ENCODE measurements around the gene SNX10.

SNX10 gene

GRCh38 chr7:26369593-26369992 is 77.9 kb downstream of the SNX10 start:
- DNase-seq (ENCODE audit: low read depth in 2 of 2) = peak; percentile 20 to 23

GRCh38 chr7:26370011-26370410 is 78.3 kb downstream of the SNX10 start:
- no peak for DNase-seq (ENCODE audit: low read depth in 2 of 2)

GRCh38 chr7:26372249-26372648 is 80.6 kb downstream of the SNX10 start:
- no peak for DNase-seq (ENCODE audit: low read depth in 2 of 2)

- DNase-seq (ENCODE audit: low read depth in 2 of 2) = no peak
These were observed 81.0 kb downstream of the SNX10 start for GRCh38 chr7:26372704-26373103.

- no peak for DNase-seq (ENCODE audit: low read depth in 2 of 2)
These were observed 83.1 kb downstream of the SNX10 start for GRCh38 chr7:26374647-26375373.

- no peak for DNase-seq (ENCODE audit: low read depth in 2 of 2)
These were observed 84.1 kb downstream of the SNX10 start for GRCh38 chr7:26375726-26376174.

- DNase-seq (ENCODE audit: low read depth in 2 of 2) = no peak
These were observed 84.7 kb downstream of the SNX10 start for GRCh38 chr7:26376175-26376917.

GRCh38 chr7:26378016-26378415 is 86.4 kb downstream of the SNX10 start:
- no peak for DNase-seq (ENCODE audit: low read depth in 2 of 2)

GRCh38 chr7:26379711-26380110 is 88.0 kb downstream of the SNX10 start:
- DNase-seq (ENCODE audit: low read depth in 2 of 2) = no peak

GRCh38 chr7:26381476-26382353 is 90.1 kb downstream of the SNX10 start:
- no peak for DNase-seq (ENCODE audit: low read depth in 2 of 2)

- no peak for DNase-seq (ENCODE audit: low read depth in 2 of 2)
These were observed 93.6 kb downstream of the SNX10 start for GRCh38 chr7:26385240-26385639.

- no peak for DNase-seq (ENCODE audit: low read depth in 2 of 2)
These were observed 96.1 kb downstream of the SNX10 start for GRCh38 chr7:26387731-26388130.

- DNase-seq (ENCODE audit: low read depth in 2 of 2) = no peak
These were observed 96.6 kb downstream of the SNX10 start for GRCh38 chr7:26388256-26388655.

- DNase-seq (ENCODE audit: low read depth in 2 of 2) = no peak
These were observed 98.4 kb downstream of the SNX10 start for GRCh38 chr7:26390016-26390415.

GRCh38 chr7:26393818-26394217 is 102.2 kb downstream of the SNX10 start:
- no peak for DNase-seq (ENCODE audit: low read depth in 2 of 2)

GRCh38 chr7:26397332-26397731 is 105.7 kb downstream of the SNX10 start:
- no peak for DNase-seq (ENCODE audit: low read depth in 2 of 2)

GRCh38 chr7:26397796-26398426 is 106.2 kb downstream of the SNX10 start:
- no peak for DNase-seq (ENCODE audit: low read depth in 2 of 2)

- no peak for DNase-seq (ENCODE audit: low read depth in 2 of 2)
These were observed 106.7 kb downstream of the SNX10 start for GRCh38 chr7:26398427-26398755.

GRCh38 chr7:26398756-26399509 is 107.3 kb downstream of the SNX10 start:
- peak; percentile 10 to 21 for DNase-seq (ENCODE audit: low read depth in 2 of 2)

GRCh38 chr7:26399736-26400135 is 108.1 kb downstream of the SNX10 start:
- no peak for DNase-seq (ENCODE audit: low read depth in 2 of 2)

- no peak for DNase-seq (ENCODE audit: low read depth in 2 of 2)
These were observed 112.0 kb downstream of the SNX10 start for GRCh38 chr7:26403640-26404039.

All from fibroblast of skin of left quadriceps (primary cell).